HG02981 (cell line): ENCODE measurements around the gene CFAP299.

ENCODE experiments used
- ATAC-seq: cut with Tn5 transposase; IDR thresholded peaks from one replicate; pipeline ENCODE4 v1.9.1; 2021; ENCODE audit warnings: mild to moderate bottlenecking, moderate library complexity; ENCODE audit not compliant: unreplicated experiment

Gene CFAP299

DNA sequence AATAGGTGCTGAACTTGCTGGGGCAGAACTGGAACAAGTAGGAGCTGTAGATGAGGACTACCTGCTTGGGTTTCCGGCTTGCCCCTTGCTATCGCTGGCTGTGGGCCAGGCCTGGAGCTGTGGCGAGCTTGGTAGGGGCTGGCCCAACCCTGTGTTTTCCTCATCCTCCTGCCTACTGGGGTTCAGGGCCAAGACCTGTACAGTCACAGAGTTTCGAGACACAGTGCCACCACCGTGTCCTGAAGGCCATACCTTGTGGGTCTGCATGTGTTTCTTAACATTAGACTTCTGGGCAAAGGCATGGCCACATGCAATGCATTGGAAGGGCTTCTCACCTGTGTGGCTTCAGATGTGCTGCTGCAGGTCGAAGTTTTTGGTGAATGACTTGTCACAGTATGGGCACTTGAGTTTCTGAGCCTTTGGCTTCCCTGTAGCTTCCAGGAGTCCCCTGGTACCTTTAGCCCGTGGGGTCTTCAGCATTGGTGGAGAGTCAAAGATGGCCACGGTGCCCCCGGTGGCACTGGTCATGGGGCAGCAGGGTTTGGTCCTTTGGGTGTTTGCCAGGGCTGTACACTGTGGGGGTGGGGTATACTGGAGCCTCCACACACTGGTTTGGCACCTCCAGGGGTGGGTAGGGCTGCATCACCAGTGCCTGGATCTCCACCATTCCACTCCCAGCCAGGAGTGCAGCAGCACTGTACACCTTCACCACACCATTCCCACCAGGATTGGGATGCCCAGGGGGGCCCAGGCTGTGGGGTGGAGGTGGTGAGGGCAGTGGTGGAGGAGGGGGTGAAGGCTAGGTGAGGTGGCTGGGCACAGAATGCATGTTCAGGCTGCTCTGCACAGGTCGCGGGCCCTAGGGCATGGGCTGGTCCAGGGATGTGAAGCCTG lies 52.1 kb downstream of the CFAP299 start:
- ATAC-seq = no peak

DNA sequence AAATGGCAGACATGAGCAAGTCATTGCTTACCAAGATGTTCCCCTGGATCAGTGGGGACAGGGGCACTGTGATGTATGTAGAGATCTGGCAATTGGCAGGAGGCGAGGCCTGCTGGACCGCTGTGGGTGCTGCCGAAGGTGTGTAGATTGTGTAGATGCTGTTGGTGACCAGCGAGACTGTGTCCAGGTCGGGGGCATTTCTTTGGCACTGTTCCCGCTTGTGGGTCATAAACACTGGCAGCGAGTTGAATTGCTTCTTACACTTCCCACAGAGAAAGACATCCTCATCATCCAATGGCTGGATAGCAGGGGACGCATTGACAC lies 52.7 kb downstream of the CFAP299 start:
- no peak for ATAC-seq

DNA sequence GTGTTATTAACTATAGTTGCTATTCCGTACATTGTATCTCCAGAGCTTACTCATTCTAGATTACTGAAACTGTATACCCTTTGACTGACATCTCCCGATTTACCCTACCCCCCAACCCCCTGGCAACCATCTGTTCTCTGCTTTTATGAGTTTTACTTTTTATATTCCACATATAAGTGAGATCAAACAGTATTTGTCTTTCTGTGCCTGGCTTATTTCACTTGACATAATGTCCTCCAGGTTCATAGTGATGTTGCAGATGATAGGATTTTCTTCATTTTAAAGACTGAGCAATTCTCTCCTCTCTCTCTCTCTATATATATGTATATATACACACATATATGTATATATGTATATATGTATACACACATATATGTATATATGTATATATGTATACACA lies 54.6 kb downstream of the CFAP299 start:
- no peak for ATAC-seq

DNA sequence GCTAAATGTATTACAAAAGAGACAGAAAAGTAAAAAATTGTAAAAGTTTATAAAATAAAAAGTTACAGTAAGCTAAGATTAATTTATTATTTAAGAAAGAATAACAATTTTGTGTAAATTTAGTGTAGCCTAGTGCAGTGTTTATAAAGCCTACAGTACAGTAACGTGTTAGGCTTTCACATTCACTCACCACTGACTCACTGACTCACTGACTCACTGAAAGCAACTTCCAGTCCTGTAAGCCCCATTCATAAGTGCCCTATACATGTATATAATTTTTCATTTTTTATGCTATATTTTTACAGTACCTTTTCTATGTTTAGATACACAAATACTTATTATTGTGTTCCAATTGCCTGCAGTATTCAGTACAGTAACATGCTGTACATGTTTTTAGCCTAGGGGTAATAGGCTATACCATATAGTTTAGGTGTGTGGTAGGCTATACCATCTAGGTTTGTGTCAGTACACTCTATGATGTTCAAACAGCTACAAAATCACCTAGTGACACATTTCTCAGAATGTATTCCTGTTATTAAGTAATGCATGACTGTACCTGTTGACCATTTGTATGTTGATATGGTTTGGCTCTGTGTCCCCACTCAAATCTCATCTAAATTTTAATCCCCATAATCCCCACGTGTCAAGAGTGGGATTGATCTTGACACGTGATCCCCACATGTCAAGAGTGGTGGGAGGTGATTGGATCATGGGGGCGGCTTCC lies 57.9 kb downstream of the CFAP299 start:
- no peak for ATAC-seq

DNA sequence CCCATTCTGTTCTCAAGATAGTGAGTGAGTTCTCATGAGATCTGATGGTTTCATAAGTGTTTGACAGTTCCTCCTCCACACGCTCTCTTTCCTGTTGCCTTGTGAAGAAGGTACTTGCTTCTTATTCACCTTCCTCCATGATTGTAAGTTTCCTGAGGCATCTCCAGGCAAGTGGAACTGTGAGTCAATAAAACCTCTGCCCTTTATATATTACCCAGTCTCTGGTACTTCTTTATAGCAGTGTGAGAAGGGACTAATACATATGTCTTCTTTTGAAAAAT lies 58.4 kb downstream of the CFAP299 start:
- no peak for ATAC-seq

DNA sequence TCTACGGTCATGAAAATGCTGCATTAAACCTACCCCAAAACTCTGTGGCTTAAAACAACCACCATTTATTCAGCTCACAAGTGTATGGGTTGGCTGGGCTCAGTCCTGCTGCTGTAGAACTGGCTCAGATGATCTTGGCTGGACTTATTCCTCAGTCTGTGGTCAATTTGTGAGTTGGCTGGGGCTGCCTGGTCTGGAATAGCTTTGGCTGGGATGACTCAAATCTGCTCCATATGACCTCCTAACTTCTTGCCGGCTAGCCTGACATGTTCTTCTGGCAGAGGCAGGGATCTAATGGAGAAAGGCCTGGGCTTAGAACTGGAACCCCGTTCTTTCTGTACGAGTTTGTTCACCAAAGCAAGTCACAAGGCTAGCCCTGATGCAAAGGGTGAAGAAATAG lies 71.7 kb downstream of the CFAP299 start:
- no peak for ATAC-seq

DNA sequence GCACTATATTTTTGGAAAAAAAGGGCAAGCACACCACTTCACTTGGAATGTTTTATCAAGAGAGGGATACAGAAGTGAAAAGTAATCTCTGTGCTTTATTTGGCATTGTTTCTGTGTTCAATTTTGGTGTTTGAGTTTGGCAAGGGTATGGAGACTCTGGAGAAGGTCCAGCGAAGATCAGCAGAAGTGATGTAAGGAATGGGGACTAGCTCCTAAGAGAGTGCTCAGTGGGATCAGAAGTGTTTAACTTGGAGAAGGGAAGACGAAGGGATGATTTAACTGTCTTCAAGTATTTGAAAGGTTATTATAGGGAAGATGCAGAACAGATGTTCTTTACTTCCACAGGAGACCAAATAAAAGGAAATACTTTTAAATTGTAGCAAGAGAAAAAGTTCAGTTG lies 74.3 kb downstream of the CFAP299 start:
- ATAC-seq = no peak

DNA sequence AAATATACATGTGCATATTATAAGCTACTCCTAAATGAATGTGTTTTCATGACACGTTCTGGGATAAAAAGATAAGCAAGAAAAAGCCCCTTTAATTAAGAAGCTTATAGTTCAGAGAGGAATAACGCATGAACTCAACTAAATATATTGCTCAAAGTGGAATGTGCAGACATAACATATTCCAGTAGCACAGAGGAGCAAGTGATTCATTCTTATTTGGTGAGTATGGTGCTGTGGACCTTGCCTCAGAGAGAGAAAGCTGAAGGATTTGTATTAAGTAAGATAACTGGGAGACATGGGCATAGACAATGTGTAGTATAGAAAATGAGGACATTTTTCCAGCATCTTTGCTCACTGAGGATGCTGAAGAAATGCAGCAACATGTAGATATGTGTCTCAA lies 76.8 kb downstream of the CFAP299 start:
- no peak for ATAC-seq

DNA sequence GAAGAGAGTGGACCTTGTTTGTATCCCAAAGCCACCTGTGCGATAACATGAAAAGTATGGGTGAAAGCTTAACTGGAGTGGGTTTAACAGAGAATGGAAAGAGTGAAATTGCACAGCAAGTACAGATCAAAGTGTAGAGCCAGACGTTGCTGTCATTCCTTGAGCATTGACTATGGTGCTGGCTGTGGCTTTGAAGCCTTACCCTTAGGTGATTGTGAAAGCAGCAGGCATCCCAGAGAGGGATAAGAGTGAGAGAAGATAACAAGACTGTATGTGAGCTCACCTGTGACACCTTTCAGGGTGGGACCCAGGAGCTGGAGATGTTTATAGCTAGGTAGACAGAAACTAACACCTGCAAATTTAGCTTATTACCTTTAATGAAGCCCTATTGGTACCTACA lies 77.6 kb downstream of the CFAP299 start:
- no peak for ATAC-seq

DNA sequence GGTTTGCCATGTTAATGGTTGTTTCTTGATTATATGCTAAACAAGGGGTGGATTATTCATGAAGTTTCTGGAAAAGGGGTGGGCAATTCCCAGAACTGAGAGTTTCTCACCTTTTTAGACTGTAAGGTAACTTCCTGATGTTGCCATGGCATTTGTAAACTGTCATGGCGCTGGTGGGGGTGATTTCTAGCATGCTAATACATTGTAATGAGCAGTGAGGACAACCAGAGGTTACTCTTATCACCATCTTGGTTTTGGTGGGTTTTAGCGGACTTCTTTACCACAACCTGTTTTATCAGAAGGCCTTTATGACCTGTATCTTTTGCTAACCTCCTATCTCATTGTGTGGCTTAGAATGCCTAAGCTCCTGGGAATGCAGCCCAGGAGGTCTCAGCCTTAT lies 81.5 kb downstream of the CFAP299 start:
- no peak for ATAC-seq

DNA sequence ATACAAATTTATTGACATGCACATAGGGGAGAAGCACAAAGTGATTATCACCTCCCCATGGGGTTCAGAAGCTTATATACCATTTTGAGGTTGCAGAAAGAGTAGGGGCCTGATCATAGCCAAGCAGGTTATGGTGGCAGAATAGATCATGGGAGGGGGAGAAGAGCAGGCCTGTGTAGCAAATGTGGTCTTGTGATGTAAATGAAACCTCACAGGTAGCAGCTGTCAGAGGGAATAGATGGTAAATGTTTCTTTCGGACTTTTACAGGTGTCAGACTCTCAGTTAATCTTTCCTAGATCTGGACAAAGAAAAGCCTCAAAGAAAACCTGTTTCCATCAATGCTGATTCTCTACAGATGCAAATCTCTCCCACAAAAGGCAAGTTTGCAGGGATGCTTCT lies 84.4 kb downstream of the CFAP299 start:
- ATAC-seq = no peak

DNA sequence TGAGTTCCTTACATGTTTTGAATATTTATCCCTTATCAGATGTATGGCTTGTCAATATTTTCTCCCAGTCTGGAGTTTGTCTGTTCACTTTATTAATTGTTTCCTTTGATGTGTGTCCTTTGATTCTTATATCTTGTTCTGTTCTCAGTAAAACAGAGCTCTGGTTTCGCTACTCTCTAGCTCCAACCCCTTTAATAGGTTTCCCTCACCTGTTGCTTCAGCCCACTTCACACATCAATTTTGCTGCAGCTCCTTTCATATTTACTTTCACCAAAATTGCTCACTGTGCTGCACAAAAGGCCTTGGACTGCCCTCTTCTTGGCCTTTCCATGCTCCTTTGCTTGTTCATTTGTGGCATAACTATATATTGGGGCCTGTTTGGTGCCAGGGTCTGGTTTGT lies 85.1 kb downstream of the CFAP299 start:
- ATAC-seq = no peak

DNA sequence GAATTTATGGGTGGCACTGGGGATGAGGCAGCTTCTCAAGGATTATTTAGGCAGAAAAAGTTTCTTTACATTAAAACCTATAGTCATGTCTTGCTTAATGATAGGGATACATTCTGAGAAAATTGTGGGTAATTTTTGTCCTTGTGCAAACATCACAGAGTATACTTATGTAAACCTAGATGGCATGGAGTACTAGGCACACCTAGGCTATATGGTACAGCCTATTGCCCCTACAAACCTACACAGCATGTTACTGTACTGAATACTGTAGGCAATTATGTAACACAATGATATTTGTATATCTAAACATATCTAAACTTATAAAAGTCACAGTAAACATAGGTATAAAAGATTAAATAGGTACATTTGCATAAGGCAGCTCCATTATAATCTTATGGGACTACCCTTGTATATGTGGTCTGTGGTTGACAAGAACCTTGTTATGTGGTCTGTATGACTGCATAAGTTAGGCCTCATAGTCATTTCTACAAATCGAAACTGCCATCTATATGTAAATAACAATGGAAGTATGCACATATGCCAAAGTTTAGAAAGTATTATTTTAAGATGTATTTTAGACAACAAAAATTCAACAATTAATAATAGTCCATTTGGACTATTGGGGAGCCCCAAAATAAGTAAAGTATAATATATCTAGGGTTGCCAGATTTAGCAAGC lies 87.3 kb downstream of the CFAP299 start:
- ATAC-seq = peak; percentile 65

DNA sequence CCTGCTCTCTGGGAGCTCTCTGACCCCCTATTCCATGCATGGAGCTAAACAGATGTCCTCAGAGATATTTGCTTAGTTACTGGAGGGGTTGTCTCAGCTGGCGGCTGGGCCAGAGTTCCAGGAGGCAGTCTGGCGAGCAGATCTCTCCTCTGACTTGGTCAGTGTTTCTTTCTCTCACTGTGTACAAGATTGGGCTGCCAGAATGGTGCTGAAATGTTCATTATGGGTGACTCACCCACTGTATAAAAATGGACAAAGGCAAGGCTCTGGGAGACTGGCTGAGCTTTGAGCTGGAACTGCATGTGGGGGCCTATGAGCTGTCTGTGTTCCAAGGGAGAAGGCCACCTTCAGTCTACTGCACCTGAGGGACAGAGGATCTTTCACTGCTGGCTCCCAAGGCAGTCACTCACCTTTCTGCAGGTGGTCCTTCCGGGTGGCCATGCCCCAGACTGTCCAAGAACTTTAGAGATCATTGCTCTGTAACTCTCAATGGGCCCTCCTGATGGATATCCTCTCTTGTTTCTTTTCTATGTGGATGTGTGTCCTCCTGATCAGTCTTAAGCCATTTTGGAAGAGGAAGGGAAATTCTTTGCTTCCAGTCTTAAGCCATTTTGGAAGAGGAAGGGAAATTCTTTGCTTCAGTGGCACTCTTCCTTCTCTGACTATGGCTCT lies 88.2 kb downstream of the CFAP299 start:
- ATAC-seq = no peak

DNA sequence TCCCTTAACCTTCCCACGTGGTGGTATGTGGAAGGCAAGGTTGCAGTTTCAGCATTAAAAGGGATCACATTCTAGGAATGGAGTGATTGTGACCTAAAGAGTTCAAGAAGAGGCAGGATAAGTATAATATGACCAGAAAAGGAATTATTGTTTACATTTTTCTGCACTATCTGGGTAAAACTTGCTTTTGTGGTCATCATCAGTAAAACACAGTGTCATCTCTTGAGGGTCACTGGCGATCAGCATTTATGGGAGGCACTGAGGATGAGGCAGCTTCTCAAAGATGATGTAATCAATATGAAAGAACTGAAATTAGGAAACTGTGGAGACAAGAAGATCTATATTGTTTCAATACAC lies 88.7 kb downstream of the CFAP299 start:
- no peak for ATAC-seq

DNA sequence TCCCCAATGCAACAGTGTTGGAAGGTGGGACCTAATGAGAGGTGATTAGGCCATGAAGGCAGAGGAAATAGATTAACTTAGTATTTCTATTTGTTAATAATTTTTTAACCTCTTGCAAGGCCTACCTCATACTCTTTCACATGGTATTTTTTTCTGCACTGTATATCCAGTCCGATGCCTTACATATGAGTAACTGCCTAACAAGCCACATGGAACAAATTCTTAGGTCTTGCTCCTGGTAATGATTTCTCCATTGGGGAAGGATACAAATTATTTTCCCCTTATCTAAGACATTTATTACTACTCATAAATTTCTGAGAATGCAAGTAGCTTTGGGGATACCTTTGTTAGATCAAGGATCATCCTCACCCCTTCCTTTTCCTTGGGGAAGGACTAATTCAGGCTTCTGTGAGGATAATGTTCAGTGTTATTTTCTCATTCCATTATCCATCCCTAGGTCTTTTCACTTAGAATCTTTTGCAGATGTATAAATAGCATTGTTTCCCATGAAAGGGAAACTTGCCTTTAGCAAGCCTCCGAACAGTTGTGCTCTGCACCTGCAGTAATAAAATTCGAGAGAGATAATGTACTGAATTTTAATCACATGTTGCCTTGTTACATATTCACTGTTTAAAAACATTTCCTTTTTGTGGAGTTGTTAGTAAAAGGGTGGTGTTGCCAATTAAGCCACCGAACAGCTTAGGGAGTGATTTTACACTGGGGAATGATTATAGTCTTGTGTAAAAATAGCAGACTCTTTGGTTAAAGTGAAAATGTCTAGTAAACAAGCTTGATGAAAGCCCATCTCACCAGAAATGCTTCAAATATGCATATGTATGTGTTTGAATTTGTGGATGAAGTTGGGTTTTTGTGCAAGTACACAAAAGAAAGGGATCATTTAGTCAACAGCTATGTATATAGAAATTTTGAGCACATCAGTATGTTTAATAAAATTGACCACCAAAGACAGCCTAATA lies 89.9 kb downstream of the CFAP299 start:
- no peak for ATAC-seq

DNA sequence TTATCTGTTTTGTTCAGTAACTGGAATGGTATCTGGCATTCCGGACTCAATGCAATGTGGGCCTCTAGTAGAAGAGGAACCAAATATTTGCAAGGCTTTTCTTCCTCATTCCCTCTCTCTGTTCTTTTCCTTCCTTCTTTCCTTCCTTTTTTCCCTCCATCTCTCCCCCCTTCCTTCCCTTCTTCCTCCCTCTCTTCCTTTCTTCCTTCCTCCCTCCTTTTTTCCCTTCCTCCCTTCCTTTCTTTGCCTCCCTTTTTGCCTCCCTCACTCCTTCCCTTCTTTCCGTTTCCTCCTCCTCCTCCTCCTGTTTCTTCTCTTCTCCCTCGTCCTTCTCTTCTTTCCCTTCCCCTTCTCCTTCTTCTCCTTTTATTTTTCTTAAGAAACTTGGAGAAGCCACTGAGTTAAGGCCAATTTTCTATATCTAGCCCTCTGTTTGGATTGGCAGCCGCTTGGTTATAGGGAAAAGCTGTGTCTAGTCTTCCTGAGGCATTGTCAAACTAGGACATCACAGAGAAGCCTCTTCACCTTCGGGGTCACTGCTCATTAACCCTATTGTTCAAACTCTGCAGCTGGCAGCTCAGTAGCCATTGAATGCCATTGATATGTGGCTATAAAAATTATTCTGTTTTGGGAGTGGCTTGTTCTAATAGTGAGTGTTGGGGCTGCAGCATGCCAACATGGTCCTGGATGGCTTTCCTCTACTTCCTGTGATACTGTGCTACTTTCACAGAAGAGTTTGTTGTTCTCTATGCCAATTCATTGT lies 95.9 kb downstream of the CFAP299 start:
- no peak for ATAC-seq

DNA sequence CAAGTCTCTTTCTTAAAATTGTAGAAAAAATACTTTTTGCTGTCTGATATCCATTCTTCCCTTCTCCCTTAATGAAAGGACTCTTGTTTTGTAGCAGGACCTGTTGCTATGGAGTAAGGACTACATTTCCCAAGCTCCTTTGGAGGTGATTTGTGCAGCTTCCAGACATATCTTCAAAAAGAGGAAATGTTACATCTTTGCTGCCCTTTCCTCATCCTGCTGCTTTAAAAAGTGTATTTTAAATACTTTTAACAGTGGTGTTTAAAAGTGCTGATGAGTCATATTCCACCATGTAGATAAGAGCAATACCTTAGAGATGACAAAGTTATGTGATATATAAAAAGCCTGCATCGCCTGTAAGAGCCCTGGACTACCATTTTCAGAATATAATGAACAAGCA lies 98.7 kb downstream of the CFAP299 start:
- no peak for ATAC-seq

DNA sequence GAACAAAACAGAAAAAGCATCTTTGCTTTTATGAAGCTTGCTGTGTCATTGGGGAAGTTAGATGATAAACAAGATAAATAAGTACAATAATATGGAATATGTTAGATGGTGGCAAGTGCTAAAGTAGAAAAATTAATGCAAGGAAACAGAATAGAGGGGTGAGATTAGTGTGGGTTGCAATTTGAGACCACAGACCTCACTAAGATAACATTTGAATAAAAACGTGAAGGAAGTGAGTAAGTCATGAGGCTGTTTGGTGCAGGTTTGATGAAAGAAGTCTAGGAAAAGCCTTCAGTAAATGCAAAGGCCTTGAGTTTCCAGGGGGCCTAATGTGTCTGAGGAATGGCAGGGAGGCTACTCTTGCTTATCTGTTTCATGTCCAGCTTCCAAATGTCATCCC lies 102.5 kb downstream of the CFAP299 start:
- ATAC-seq = no peak
